ENCODE results near the gene PLS1.
"Not testable (repeated sequence)": the region's sequence is repeated elsewhere in the genome, so short reads cannot be mapped to it uniquely, and the experiment has no call there.

DNA sequence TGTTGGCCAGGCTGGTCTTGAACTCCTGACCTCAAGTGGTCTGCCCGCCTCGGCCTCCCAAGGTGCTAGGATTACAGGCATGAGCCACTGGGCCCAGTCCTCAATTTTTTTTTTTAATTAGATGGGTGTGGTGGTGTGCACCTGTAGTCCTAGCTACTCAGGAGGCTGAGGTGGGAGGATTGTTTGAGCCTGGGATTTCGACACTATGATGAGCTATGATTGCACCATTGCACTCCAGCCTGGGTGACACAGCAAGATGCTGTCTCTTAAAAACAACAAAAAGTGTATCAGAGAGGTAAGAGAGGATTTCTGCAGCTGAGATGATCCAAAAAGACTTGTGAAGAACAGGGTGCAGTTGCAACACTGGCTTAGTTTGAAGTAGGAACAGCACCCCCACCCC is 118.7 kb downstream of the PLS1 start:
- TF ChIP-seq, protein P1, sequence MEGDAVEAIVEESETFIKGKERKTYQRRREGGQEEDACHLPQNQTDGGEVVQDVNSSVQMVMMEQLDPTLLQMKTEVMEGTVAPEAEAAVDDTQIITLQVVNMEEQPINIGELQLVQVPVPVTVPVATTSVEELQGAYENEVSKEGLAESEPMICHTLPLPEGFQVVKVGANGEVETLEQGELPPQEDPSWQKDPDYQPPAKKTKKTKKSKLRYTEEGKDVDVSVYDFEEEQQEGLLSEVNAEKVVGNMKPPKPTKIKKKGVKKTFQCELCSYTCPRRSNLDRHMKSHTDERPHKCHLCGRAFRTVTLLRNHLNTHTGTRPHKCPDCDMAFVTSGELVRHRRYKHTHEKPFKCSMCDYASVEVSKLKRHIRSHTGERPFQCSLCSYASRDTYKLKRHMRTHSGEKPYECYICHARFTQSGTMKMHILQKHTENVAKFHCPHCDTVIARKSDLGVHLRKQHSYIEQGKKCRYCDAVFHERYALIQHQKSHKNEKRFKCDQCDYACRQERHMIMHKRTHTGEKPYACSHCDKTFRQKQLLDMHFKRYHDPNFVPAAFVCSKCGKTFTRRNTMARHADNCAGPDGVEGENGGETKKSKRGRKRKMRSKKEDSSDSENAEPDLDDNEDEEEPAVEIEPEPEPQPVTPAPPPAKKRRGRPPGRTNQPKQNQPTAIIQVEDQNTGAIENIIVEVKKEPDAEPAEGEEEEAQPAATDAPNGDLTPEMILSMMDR (IDR thresholded peaks at IDR 0.05) = not testable (repeated sequence)
- TF ChIP-seq POLR2A (IDR thresholded peaks at IDR 0.05) = not testable (repeated sequence)

Measured in vagina (tissue), 2 donors.